C4-2B (cell line): Measurements from ENCODE around the gene GJA9.

Experiments
- CTCF ChIP-seq: fragments of 450-650 bp; conservative IDR thresholded peaks from 2 replicates; pipeline ENCODE4 v1.5.1; 2017; ENCODE audit warnings: mild to moderate bottlenecking
- ZFX ChIP-seq: fragments of 450-650 bp; IDR thresholded peaks from 2 replicates; pipeline ENCODE4 v1.6.1; 2017

GRCh38 chr1:38896169-38896568, 14.8 kb upstream of the GJA9 start:
- TF ChIP-seq CTCF (no peak), ZFX (no peak)
